ENCODE results near the gene AKAP6.

DNA sequence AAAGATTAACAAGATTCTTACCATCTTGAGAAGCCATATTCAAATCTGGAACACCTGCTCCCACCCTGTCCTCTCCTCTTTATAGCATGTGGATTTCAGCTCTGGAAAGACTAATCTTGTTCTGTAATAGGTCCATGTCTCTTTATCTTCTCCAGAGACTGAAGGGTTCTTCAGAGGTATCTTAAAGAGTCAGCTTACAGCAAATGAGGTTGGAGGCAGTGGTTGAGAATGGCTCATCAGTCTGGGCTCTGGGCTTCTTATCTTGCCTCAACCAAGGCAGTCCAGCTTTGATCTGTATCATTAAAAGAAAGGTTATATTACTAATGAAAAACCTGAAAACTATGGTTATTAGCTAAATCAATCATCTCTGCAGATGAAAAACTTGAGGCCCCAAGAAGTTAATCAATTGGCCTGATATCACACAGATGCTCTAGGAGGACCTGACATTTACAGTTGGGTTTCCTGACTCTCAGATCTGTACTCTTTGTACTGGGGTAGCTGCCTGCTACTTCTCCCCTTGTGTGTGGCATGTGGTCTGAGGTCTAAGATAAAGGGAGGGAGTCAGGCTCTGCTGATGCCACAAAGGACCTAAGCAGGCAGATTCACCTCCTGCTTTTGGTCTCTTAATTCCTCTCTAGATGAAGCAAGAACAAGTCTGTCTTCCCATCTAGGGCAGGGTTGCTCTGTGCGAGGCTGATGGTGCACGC lies 1.7 kb upstream of the AKAP6 start:
- TF ChIP-seq, protein P1, sequence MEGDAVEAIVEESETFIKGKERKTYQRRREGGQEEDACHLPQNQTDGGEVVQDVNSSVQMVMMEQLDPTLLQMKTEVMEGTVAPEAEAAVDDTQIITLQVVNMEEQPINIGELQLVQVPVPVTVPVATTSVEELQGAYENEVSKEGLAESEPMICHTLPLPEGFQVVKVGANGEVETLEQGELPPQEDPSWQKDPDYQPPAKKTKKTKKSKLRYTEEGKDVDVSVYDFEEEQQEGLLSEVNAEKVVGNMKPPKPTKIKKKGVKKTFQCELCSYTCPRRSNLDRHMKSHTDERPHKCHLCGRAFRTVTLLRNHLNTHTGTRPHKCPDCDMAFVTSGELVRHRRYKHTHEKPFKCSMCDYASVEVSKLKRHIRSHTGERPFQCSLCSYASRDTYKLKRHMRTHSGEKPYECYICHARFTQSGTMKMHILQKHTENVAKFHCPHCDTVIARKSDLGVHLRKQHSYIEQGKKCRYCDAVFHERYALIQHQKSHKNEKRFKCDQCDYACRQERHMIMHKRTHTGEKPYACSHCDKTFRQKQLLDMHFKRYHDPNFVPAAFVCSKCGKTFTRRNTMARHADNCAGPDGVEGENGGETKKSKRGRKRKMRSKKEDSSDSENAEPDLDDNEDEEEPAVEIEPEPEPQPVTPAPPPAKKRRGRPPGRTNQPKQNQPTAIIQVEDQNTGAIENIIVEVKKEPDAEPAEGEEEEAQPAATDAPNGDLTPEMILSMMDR (IDR thresholded peaks at IDR 0.05; ENCODE audit: insufficient read depth, low read depth, low read length), result no peak
- no peak for TF ChIP-seq EZH2 (IDR thresholded peaks at IDR 0.05; ENCODE audit: insufficient read depth, low read length)
